Measurements from ENCODE around the gene SH3D21.

The SH3D21 gene

DNA sequence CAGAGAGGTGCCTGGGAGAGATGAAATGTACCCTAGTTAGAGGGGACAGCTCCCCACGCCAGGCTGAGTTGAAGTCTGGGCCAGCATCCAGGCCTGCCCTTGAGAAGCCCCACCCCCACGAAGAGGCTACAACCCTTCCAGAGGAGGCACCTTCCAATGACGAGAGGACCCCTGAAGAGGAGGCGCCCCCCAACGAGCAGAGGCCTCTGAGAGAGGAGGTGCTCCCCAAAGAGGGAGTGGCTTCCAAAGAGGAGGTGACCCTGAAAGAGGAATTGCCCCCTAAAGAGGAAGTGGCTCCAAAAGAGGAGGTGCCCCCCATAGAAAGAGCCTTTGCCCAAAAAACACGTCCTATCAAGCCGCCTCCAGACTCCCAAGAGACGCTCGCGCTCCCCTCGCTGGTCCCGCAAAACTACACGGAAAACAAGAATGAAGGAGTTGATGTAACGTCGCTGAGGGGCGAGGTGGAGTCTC lies 14.2 kb downstream of the SH3D21 start:
- no peak for DNase-seq (ENCODE audit: low read depth in 1 of 2, low spot score in 1 of 2)
- Histone ChIP-seq H3K4me3 (replicated peaks; ENCODE audit: insufficient read depth, low read length) (no peak overlapping the region), H3K27ac (replicated peaks) (no peak overlapping the region), H3K27me3 (ENCODE audit: insufficient read depth, poor library complexity, severe bottlenecking) (peaks cover 9% of the 10 kb centered on the region)
- TF ChIP-seq, protein P1, sequence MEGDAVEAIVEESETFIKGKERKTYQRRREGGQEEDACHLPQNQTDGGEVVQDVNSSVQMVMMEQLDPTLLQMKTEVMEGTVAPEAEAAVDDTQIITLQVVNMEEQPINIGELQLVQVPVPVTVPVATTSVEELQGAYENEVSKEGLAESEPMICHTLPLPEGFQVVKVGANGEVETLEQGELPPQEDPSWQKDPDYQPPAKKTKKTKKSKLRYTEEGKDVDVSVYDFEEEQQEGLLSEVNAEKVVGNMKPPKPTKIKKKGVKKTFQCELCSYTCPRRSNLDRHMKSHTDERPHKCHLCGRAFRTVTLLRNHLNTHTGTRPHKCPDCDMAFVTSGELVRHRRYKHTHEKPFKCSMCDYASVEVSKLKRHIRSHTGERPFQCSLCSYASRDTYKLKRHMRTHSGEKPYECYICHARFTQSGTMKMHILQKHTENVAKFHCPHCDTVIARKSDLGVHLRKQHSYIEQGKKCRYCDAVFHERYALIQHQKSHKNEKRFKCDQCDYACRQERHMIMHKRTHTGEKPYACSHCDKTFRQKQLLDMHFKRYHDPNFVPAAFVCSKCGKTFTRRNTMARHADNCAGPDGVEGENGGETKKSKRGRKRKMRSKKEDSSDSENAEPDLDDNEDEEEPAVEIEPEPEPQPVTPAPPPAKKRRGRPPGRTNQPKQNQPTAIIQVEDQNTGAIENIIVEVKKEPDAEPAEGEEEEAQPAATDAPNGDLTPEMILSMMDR (IDR thresholded peaks at IDR 0.05; ENCODE audit: insufficient read depth, low read length), result no peak
- TF ChIP-seq SPI1 (IDR thresholded peaks at IDR 0.05; ENCODE audit: borderline replicate concordance, low read depth), result peak; percentile 70

GRCh38 chr1:36320767-36321118 lies 14.6 kb downstream of the SH3D21 start:
- no peak overlapping the region for H3K27ac ChIP-seq (replicated peaks)
- no peak for DNase-seq (ENCODE audit: low read depth in 1 of 2, low spot score in 1 of 2)
- TF ChIP-seq, protein P1 (IDR thresholded peaks at IDR 0.05; ENCODE audit: insufficient read depth, low read length), result no peak
- TF ChIP-seq, protein P2, sequence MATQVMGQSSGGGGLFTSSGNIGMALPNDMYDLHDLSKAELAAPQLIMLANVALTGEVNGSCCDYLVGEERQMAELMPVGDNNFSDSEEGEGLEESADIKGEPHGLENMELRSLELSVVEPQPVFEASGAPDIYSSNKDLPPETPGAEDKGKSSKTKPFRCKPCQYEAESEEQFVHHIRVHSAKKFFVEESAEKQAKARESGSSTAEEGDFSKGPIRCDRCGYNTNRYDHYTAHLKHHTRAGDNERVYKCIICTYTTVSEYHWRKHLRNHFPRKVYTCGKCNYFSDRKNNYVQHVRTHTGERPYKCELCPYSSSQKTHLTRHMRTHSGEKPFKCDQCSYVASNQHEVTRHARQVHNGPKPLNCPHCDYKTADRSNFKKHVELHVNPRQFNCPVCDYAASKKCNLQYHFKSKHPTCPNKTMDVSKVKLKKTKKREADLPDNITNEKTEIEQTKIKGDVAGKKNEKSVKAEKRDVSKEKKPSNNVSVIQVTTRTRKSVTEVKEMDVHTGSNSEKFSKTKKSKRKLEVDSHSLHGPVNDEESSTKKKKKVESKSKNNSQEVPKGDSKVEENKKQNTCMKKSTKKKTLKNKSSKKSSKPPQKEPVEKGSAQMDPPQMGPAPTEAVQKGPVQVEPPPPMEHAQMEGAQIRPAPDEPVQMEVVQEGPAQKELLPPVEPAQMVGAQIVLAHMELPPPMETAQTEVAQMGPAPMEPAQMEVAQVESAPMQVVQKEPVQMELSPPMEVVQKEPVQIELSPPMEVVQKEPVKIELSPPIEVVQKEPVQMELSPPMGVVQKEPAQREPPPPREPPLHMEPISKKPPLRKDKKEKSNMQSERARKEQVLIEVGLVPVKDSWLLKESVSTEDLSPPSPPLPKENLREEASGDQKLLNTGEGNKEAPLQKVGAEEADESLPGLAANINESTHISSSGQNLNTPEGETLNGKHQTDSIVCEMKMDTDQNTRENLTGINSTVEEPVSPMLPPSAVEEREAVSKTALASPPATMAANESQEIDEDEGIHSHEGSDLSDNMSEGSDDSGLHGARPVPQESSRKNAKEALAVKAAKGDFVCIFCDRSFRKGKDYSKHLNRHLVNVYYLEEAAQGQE (IDR thresholded peaks at IDR 0.05; ENCODE audit: insufficient replicate concordance, low read depth), result no peak
- TF ChIP-seq SPI1 (IDR thresholded peaks at IDR 0.05; ENCODE audit: borderline replicate concordance, low read depth) (no peak), GABPA (IDR thresholded peaks at IDR 0.05; ENCODE audit: low read depth) (no peak), POLR2AphosphoS5 (IDR thresholded peaks at IDR 0.05; ENCODE audit: low read depth) (no peak)
- H3K4me3 ChIP-seq (replicated peaks; ENCODE audit: insufficient read depth, low read length), result no peak overlapping the region
- peaks cover 9% of the 10 kb centered on the region for H3K27me3 ChIP-seq (ENCODE audit: insufficient read depth, poor library complexity, severe bottlenecking)

DNA sequence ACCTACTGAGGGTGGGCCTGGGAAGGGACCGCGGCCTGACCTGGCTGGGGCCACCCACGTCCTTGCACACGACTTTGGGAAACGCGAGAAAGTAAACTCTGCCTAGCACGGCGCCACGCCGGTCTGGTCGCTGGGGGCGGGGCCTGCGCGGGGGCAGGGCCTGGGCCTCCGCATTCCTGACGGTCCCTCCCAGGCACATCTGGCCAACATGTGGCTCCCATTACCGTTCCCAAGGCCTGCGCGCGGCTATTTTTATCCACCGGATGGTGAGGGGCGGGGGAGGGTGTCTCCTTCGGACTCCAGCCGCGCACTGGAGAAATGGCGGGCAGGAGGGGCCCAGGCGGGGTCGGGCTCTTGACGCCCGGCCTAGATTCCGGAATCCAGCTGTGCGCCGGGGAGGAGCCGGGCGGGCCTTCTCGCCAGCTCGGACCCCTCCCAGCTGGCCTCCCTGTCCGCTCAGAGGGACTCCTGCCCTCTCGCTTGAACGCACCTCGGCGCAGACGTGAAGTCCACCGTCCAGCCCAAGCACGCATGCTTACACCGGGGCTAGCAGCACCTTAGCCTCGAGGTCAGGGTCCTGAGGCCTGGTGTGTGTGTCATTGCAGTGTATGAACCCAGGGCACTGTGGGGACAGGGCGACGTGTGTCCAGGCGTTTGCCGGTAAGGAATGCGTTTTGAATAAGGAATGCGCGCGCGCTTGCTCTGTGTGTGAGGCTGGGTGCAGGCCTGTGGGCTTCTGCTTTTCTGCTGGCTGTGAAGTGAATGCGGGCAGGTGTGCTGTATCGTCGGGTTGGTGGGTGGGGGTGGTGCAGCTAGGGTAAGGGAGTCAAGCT lies 15.2 kb downstream of the SH3D21 start:
- DNase-seq (ENCODE audit: low read depth in 1 of 2, low spot score in 1 of 2), result peak in 1 of 2 experiments; percentile 50
- no peak overlapping the region for H3K4me3 ChIP-seq (replicated peaks; ENCODE audit: insufficient read depth, low read length)

GRCh38 chr1:36322041-36322785 lies 16.0 kb downstream of the SH3D21 start:
- no peak for DNase-seq (ENCODE audit: low read depth in 1 of 2, low spot score in 1 of 2)
- no peak overlapping the region for H3K27ac ChIP-seq (replicated peaks)
- no peak for TF ChIP-seq POLR2AphosphoS5 (IDR thresholded peaks at IDR 0.05; ENCODE audit: low read depth)
- peaks cover 9% of the 10 kb centered on the region for H3K27me3 ChIP-seq (ENCODE audit: insufficient read depth, poor library complexity, severe bottlenecking)
- no peak overlapping the region for H3K4me3 ChIP-seq (replicated peaks; ENCODE audit: insufficient read depth, low read length)

More for the DNA sequence above, 15.2 kb downstream of the SH3D21 start:
- H3K27ac ChIP-seq (replicated peaks), result no peak overlapping the region
- peaks cover 9% of the 10 kb centered on the region for H3K27me3 ChIP-seq (ENCODE audit: insufficient read depth, poor library complexity, severe bottlenecking)
- TF ChIP-seq SPI1 (IDR thresholded peaks at IDR 0.05; ENCODE audit: borderline replicate concordance, low read depth) (peak; percentile 55; the same call in 1 of the 2 replicates), POLR2AphosphoS5 (IDR thresholded peaks at IDR 0.05; ENCODE audit: low read depth) (no peak)

GRCh38 chr1:36322786-36323635 lies 16.8 kb downstream of the SH3D21 start:
- no peak for DNase-seq (ENCODE audit: low read depth in 1 of 2, low spot score in 1 of 2)
- TF ChIP-seq, protein P1 (IDR thresholded peaks at IDR 0.05; ENCODE audit: insufficient read depth, low read length), result no peak
- TF ChIP-seq, protein P2 (IDR thresholded peaks at IDR 0.05; ENCODE audit: insufficient replicate concordance, low read depth), result no peak
- TF ChIP-seq SPI1 (IDR thresholded peaks at IDR 0.05; ENCODE audit: borderline replicate concordance, low read depth), result no peak
- no peak for TF ChIP-seq POLR2AphosphoS5 (IDR thresholded peaks at IDR 0.05; ENCODE audit: low read depth)
- no peak for TF ChIP-seq GABPA (IDR thresholded peaks at IDR 0.05; ENCODE audit: low read depth)
- H3K4me3 ChIP-seq (replicated peaks; ENCODE audit: insufficient read depth, low read length), result peak overlapping the region; percentile 52
- no peak overlapping the region for H3K27ac ChIP-seq (replicated peaks)
- H3K27me3 ChIP-seq (ENCODE audit: insufficient read depth, poor library complexity, severe bottlenecking), result peaks cover 9% of the 10 kb centered on the region

All from HL-60 (cell line).